ENCODE measurements around the gene PKLR.

The PKLR gene

DNA sequence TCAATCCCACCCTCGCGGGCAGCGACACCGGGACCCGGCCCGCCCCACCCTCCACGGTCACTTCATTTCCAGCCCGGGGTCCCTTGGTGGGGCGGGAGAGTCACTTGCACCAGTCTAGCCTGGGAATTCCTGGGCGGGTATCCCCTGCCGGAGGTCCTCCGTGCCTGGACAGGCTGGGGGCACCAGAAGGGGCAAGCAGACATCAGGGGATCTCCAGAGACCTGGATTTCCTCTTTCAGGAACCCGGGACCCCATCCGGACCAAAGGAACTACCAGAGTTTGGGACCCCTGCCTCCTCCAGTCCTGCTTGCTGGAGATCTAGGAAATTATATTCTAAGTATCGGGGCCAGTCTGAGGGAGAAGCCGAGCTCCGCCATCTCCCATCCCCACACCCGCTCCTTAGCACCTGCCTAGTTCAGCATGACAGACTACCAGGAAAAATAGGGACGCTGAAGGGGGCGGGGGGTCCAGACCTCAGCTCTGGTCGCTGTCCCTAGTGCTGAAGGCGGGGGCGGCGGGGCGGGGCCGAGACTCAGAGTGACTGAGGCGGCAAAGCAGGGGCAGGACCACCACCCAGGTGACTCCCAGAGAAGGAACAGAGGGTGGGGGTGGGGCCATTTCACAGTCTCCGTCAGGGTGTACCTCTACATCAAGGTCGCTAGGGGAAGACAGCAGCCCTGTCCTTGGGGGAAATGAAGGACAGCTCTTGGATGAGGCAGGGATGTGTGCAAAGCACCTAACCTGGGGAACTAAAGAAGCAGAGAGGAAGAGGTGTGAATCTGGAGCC lies 23.1 kb downstream of the PKLR start:
- peak overlapping the region; percentile 58 for H3K4me3 ChIP-seq (ENCODE audit: low read depth, low read length)
- peak; percentile 49 for TF ChIP-seq CTCF (IDR thresholded peaks at IDR 0.05; ENCODE audit: low read depth, low read length, missing control alignments)
- no peaks in the 10 kb centered on the region for H3K27me3 ChIP-seq (replicated peaks)
- in situ Hi-C loops (cut with HindIII; ENCODE audit: low pct_ligation_motif_present, low sequenced_read_pairs): no loop called here
- no peaks in the 10 kb centered on the region for H3K36me3 ChIP-seq (replicated peaks)
- H3K27ac ChIP-seq: no peak overlapping the region
- no peak for DNase-seq

DNA sequence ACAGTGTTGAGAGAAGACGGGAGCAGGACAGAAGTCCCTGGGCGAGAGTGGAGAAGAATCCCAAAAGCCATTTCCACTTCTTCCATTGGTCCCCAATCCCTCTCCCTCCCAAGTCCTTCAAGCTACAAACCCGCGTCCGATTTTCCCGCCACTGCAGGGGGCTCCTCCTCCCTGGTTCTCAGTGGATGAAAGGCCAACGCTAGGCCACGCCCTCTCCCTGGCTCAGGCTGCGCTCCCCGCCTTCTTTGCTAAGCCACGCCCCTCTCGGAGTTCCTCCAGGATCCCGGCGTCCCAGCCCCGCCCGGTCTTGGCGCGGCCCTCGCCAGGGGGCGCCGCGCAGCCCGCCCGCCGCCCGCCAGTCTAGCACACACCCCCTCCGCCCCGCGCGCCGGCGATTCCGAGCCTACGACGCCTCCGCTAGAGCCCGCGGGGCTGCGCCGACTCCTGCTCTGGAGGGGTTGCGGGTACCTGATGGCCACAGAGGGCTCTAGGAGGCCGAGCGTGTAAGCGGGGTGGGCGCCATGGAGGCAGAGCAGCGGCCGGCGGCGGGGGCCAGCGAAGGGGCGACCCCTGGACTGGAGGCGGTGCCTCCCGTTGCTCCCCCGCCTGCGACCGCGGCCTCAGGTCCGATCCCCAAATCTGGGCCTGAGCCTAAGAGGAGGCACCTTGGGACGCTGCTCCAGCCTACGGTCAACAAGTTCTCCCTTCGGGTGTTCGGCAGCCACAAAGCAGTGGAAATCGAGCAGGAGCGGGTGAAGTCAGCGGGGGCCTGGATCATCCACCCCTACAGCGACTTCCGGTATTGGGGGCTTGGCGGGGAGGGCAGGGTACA lies 24.0 kb downstream of the PKLR start, which contains the start of gene HCN3:
Gene HCN3, plus strand, starts transcription at position 394 of the 832 bp plus-strand sequence. Its CDS starts 128 bp downstream, at position 522.
- Histone ChIP-seq H3K27ac (no peak within 1 kb of the TSS), H3K36me3 (replicated peaks) (no peaks in the 10 kb centered on the region), H3K27me3 (replicated peaks) (no peaks in the 10 kb centered on the region), H3K4me3 (ENCODE audit: low read depth, low read length) (peak within 1 kb of the TSS; percentile 58)
- peak; percentile 49 for TF ChIP-seq CTCF (IDR thresholded peaks at IDR 0.05; ENCODE audit: low read depth, low read length, missing control alignments)
- DNase-seq: peak; percentile 95
- in situ Hi-C loops (cut with HindIII; ENCODE audit: low pct_ligation_motif_present, low sequenced_read_pairs): no loop called here

- Histone ChIP-seq H3K4me3 (ENCODE audit: low read depth, low read length) (peak within 1 kb of the TSS; percentile 83), H3K36me3 (replicated peaks) (peaks cover 28% of the 10 kb centered on the region), H3K27ac (peak within 1 kb of the TSS; percentile 86), H3K27me3 (replicated peaks) (no peaks in the 10 kb centered on the region)
- TF ChIP-seq CTCF (IDR thresholded peaks at IDR 0.05; ENCODE audit: low read depth, low read length, missing control alignments): no peak
- DNase-seq: peak; percentile 87
- in situ Hi-C loops (cut with HindIII; ENCODE audit: low pct_ligation_motif_present, low sequenced_read_pairs): no loop called here
These were observed 27.6 kb downstream of the PKLR start, which contains the start of gene CLK2 for GRCh38 chr1:155273343-155274245. TSS of gene CLK2 (minus strand) at chr1:155273504. CDS start at chr1:155270977, 2,527 bp downstream.

DNA sequence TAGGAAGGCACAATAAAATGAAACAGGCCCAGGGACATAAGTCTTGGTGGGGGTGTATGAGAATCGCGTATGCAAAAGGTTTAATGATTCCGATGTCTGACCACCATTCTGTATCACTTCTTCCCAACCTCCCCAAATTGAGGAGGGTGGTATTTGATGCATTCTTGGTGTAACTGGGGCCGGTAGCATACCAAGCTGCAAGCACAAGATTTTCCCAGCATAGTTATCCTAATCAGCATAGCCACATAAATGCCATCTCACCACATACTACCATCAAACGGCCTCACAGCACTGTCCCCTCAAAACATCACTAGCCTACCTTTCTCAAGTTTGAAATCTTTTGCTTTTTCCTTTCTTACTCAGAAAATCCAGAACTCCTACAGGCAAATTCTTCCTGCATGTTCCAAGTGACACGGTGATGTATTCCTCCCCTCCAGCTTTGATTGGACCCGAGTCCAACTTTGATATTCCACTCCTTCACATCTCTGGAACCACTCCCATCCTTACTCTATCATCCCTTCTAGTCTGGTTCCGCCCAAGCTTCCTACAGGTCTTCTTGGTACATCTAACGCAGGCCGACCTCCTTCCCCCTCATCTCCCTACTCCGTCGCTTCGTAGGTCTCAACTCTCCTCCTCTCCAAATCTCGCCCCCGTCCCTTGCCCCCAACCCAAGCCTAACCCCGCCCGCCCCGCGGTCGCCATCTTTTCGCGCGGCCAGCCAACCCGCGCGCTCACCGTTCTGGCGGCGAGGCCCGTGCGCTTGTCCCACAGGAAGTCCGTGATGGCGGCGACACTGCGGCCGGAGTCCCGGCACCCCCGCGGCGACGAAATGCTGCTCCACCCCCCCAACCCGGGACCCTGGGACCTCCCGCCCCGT lies 28.5 kb downstream of the PKLR start:
- H3K27ac ChIP-seq: peak overlapping the region; percentile 86
- H3K36me3 ChIP-seq (replicated peaks): peaks cover 37% of the 10 kb centered on the region
- peak overlapping the region; percentile 83 for H3K4me3 ChIP-seq (ENCODE audit: low read depth, low read length)
- peak; percentile 53 for DNase-seq
- TF ChIP-seq CTCF (IDR thresholded peaks at IDR 0.05; ENCODE audit: low read depth, low read length, missing control alignments): no peak
- H3K27me3 ChIP-seq (replicated peaks): no peaks in the 10 kb centered on the region
- in situ Hi-C loops (cut with HindIII; ENCODE audit: low pct_ligation_motif_present, low sequenced_read_pairs): no loop called here
